Measurements from ENCODE around the gene CAMK1G.

CAMK1G gene

DNA sequence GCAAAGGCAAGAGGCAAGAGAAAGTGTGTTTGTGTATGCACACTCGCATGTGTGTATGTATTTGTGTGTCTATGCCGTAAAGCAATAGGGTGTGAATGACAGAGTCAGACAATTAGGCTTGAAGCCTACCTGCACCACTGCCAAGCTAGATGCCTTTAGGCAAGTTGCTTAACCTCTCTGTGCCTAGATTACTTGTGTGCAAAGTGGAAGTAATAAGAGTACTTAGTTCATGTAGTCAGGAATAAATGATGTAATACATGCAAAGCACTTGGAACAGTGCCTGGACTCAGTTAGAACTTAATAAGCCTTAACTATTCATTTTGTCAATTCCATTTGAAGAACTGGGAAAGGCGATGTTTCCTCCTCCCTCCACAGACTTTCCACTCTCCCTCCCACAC, 37.0 kb downstream of the CAMK1G start:
- no peak for DNase-seq

DNA sequence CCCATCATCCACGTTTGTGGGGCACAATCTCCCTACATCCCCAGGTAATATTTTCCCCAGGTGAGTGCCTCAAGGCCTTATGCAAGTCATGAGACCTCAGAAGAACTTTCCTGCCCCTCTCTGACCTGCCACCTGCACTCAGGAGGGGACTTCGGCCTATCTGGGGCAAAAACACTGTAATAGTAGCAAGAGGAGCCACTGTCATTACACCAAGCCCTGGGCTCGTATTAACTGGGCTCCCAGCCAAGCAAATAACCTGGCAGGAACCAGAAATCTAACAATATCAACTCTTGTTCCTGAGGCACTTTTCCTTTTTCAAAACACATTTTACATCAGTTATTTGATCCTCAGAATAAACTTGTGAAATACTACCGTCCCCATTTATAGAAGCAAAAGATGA, 37.8 kb downstream of the CAMK1G start:
- DNase-seq: no peak

GRCh38 chr1:209621741-209622655, 38.5 kb downstream of the CAMK1G start:
- DNase-seq: no peak

DNA sequence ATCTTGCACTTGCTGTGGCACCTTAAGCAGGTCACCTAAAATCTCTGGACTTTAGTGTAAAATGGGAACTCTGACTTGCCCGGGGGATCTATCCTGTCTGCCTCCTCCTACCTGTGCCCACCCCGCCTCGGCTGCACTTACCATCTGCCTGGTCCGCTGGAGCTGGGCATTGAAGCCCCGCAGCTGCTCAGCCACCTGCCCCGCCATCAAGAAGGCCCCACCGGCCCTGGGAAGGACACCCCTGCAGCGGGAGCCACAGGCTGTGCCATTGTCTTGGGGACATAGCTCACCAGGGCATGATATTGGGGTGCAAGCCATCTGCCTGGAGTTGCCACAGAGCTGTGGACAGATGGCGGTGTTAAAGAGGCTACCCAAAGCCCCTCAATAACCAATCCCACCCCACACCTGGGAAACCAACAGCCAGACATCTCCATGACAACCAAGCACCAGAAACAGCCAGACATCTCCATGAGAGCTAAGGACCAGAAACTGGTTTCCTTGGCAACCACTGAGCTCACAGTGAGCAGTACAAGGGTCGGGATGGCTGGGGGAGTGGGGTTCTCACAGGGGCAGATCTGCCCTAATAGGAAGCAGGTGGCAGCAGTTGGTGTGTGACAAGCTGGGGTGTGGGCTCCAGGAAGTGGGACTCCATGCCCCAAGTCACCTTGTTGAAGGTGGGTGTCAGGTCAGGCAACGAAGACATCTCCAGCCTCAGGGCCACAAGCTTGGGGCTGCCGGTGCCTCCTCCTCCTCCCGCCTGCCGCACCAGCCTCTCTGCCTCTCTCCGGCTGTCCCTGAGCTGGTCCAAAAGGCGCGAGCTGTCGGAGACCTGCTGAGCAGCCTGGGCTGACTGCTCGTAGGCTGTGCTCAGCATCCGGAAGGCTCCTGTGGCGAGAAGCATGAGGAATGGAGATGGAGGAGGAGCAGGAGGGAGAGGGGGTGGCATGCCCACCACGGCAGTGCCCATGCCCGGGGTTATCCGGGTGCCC, 39.6 kb downstream of the CAMK1G start:
- no peak for DNase-seq

GRCh38 chr1:209624558-209625549, 41.3 kb downstream of the CAMK1G start:
- no peak for DNase-seq

- DNase-seq: no peak
Observed at GRCh38 chr1:209625791-209626285, 42.3 kb downstream of the CAMK1G start.

DNA sequence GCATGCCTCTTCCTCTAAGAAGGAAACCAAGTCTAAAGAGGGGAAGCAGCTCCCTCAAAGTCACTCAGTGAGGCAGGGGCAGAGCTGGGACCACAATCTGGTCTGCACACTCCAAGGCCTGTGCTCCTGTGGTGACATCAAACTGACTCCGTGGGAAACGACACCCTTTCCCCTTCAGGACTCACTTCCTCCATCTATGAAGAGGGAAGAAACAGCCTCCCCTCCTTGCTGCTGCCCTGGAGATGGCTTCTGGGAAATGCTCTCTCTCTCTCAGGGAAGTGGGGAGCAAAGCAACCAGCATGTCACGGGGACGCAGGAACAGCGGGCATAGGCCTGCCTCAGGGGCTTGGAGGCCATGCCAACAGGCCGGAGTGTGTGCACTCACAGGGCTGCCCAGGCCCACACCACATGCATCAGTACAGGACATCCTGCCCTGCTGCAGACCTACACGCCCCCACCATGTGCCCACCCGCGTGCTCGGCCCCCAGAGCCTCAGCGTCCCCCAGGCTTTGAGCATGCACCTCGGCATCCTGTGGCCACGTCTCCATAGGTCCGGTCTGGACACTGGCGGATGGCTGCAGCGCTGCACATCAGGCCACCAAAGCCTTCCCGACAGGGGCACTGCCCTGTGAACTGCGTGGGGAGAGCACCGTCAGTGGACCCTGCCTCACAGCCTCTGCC, 43.0 kb downstream of the CAMK1G start:
- DNase-seq: no peak

DNA sequence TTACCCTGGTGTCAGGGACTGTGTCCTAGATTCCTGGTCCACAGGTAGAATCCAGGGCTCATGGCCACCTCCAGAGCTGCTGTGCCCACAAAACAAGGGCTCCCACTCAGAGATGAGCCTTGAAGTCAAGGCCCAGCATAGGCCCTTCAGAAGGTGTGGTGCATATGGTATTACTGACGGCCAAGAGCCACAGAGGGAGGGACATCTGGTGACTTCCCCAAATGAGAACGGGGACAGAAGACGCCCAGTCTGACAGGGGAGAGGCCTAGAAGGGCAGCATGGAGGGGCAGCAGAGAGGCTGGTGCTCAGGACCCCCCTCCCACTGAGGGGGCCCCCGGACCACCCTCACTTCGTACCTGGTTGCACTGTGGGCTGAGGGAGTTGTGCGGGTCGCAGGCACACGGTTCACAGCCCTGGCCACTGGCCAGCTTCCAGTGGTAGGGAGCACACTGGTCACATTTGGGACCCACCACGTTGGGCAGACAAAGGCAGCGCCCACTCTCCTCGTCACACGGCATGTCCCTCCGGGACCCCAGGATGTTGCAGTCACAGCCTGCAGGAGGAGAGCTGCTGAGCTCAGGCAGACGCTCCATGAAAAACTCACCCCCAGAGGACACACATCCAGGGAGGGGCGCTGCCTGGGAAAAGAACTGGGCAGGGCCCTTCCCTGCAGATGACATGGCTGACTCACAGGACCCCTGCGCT, 43.7 kb downstream of the CAMK1G start:
- no peak for DNase-seq

GRCh38 chr1:209627732-209628196, 44.2 kb downstream of the CAMK1G start:
- DNase-seq: peak; percentile 81

- no peak for DNase-seq
Observed at GRCh38 chr1:209628618-209629299, 45.2 kb downstream of the CAMK1G start.

DNA sequence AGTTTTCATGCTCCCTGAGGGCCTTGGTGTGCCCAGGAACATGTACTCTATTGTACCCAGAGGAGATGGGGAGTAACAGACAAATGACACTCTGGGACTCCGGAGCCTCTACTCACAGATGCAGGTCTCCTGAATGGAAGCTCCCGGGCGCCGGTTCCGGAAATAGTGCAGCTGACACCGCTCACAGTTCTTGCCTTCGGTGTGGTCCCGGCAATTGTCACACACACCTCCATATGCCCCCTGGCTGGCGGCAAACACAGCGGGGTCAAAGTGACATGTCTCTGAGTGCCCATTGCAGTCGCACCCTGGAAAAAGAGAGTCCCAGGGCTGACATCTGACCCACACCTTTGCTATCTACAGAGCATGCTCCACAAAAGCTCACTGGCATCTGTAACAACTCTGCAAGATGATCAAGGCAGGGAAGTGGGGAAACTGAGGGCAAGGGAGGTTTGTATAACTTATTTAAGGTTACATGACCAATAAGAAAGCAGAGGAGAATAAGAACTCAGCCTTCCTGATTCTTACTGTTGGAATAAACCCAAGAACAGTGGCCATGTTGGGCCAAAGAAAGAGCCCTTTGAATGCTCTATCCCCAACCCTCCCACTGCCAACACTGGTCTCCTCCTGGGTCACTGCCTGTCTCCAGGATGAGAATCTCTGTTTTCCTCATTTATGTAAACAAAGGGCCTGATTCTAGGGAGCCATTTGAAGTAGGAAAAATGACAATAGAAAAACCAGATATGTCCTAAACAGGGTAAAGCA, 46.3 kb downstream of the CAMK1G start:
- DNase-seq: no peak

GRCh38 chr1:209630383-209631225, 47.1 kb downstream of the CAMK1G start:
- no peak for DNase-seq

- DNase-seq: no peak
Observed at GRCh38 chr1:209633335-209633997, 50.0 kb downstream of the CAMK1G start.

DNA sequence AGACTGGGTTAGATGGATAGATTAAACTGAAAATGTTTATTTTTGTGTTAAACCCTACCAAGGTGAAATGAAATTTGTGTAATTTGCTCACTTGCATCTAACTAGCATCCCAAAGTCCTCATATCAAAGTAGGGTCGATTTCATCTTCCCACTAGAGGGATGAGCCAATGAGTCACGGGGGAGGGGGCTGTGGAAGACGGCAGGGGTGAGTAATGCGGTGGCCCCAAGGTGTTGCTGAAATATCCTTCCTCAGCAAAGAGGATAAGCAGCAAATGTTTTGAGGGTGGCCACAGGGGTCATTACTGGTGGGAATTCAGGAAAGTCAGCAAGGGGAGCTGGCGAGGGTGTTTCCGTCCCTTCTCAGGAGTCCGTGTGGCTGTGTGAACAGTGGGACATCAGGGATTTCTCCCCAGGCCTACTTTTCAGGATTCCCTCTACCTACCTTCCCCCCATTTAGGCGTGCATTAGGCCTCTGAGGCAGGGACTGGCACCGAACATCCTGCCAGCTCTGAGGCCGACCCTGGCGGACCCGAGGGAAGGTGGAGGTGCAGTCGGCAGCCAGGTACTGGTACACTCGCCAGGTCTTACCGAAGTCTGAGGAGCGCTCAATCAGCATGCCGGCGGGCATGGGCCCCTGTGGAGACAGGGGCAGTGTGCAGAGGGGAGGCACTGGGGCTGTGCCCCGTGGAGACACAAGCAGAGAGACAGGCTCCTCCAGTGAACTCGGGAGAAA, 50.7 kb downstream of the CAMK1G start:
- no peak for DNase-seq

DNA sequence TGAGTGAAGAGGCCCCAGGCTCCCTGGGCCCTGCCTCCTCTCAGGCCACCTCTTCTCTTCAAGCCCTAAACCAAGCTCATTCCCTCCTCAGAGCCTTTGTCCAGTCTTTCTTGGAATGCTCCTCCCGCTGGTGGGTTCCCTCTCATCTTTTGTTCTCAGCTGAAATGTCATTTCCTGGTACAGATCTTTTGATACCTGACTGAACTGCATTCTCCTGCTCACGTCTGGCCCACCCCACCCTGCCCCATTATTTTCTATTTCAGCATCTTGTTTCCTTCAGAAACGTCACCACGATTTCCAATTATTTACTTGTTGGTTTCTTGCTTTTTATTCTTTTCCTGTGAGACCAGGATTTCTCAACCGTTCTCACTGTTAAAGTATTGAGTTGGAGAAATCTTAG, 52.3 kb downstream of the CAMK1G start:
- no peak for DNase-seq

GRCh38 chr1:209641832-209642172, 58.3 kb downstream of the CAMK1G start:
- DNase-seq: no peak

DNA sequence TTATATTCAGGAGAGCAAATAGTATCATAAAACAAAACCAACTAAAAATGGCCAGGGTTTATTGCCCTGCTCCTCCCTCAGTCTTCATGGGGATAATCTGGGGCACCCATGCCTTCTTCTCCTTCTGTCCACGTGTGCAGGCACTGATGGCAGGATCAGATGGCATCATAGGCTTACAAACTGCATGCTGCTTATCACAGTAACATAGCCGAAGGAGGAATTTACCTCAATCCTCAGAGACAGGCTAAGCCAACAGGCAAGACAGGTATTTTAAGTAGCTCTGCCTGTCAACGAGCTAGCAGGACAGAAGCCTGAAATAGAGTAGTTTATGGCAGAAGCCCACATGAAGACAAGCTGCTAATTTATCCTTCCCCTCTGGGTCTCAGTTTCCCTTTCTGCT, 59.3 kb downstream of the CAMK1G start:
- no peak for DNase-seq

Data from activated CD4-positive, CD25-positive, alpha-beta regulatory T cell treated with anti-CD3 and anti-CD28 coated beads, Interleukin-2, amount 50 U/mL, for 72 hours (primary cell).